Heart left ventricle (tissue), 13 donors: ENCODE measurements around the gene SLC25A26.
"Not testable (repeated sequence)": the region's sequence is repeated elsewhere in the genome, so short reads cannot be mapped to it uniquely, and the experiment has no call there.

ENCODE experiments used
- CTCF ChIP-seq, 12 donors: fragments of 200-600 bp; sonication (generic) in 4 of 12; IDR thresholded peaks; one replicate each; pipeline versions ENCODE4 v1.5.0 to v1.8.0; 2018 to 2022; ENCODE audit warnings: antibody characterized with exemption in 12 of 12, mild to moderate bottlenecking in 5 of 12
- POLR2A ChIP-seq, 2 donors: fragments of 450-650 bp; IDR thresholded peaks; one replicate each; pipeline ENCODE4 v1.6.1; 2017; ENCODE audit warnings: antibody characterized with exemption in 2 of 2, mild to moderate bottlenecking in 2 of 2, moderate library complexity in 2 of 2
- donor health status: ischemic (EF 13 %, LVEDD 7.1; RV severe dilation, severe dysfunction).
- donor health status: DM: no; HTN: yes; CAD: no.
- donor health status: DM: no; HTN: no; CAD: no.
- donor health status: ischemic (EF 25% LVEDD 6.9; RV normal size, moderate dysfunction).
- donor health status: ischemic (EF 25% LVEDD 5.7; RV mildly dilated, moderate dysfunction).
- donor health status: ischemic (EF 35%, LVEDD 5.7; RV mildly dilated, moderate dysfunction).
- donor health status: nonischemic (EF 11% LVEDD 7.7; RV severe dilation, severe dysfunction).
- donor health status: DM: yes; HTN: yes; CAD: no.
- donor health status: PGD.
- donor health status: ischemic (EF 29% LVEDD 5.4; RV normal size, mild dysfunction).
- donor health status: nonischemic (EF 23%, LVEDD 6.1; RV moderate dilation, normal function).

GRCh38 chr3:66274837-66275236 is 54.0 kb downstream of the SLC25A26 start:
- TF ChIP-seq POLR2A, CTCF (IDR thresholded peaks at IDR 0.05): not testable (repeated sequence)
